BLaER1 (cell line): ENCODE measurements around the gene ADPRH.
"Not testable (repeated sequence)": the region's sequence is repeated elsewhere in the genome, so short reads cannot be mapped to it uniquely, and the experiment has no call there.

Source experiments
- H3K27ac ChIP-seq: shearing (Covaris generic); formaldehyde crosslinking; 2 replicates; pipeline ENCODE4 v1.8.1; 2022
- H3K27me3 ChIP-seq: shearing (Covaris generic); formaldehyde crosslinking; 2 replicates; pipeline ENCODE4 v1.8.1; 2022
- H3K36me3 ChIP-seq: shearing (Covaris generic); formaldehyde crosslinking; 2 replicates; pipeline ENCODE4 v1.8.1; 2022
- H3K4me1 ChIP-seq: shearing (Covaris generic); formaldehyde crosslinking; 2 replicates; pipeline ENCODE4 v1.8.1; 2022
- H3K4me2 ChIP-seq: shearing (Covaris generic); formaldehyde crosslinking; 2 replicates; pipeline ENCODE4 v1.8.1; 2022
- H3K4me3 ChIP-seq: shearing (Covaris generic); formaldehyde crosslinking; 2 replicates; pipeline ENCODE4 v1.8.1; 2022
- H3K9ac ChIP-seq: shearing (Covaris generic); formaldehyde crosslinking; 2 replicates; pipeline ENCODE4 v1.8.1; 2022
- H3K9me3 ChIP-seq: shearing (Covaris generic); formaldehyde crosslinking; 2 replicates; pipeline ENCODE4 v1.8.1; 2022
- H4K20me1 ChIP-seq: shearing (Covaris generic); formaldehyde crosslinking; 2 replicates; pipeline ENCODE4 v1.8.1; 2022
- Cebpa-rat ChIP-seq: shearing (Covaris generic); IDR thresholded peaks from 2 replicates; pipeline ENCODE4 v1.8.1; 2022

ADPRH gene

DNA sequence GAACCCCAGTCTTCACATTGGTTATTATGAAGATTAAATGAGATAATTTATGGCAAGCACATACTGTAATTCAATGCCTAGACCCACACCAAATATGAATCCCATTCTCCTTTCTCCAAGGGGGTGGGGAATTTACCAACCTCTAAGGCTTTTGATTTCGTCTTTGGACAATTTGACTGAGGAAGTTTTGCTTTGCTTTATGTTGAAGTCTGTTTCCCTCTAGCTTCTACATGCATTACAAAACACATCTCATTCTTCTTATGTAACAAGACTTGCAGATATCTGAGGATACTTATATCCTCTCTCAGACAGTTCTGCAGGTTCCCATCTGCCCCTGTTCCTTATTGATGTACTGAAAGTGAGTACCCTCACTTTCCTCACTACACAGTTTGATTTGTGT lies 32.1 kb upstream of the ADPRH start:
- H3K36me3 ChIP-seq = no peaks in the 10 kb centered on the region
- no peak overlapping the region for H3K27ac ChIP-seq
- H3K4me1 ChIP-seq = no peaks in the 10 kb centered on the region
- no peaks in the 10 kb centered on the region for H4K20me1 ChIP-seq
- no peak overlapping the region for H3K4me2 ChIP-seq
- no peaks in the 10 kb centered on the region for H3K27me3 ChIP-seq
- H3K4me3 ChIP-seq = no peak overlapping the region
- H3K9ac ChIP-seq = no peak overlapping the region
- TF ChIP-seq Cebpa-rat = no peak
- H3K9me3 ChIP-seq = no peaks in the 10 kb centered on the region

DNA sequence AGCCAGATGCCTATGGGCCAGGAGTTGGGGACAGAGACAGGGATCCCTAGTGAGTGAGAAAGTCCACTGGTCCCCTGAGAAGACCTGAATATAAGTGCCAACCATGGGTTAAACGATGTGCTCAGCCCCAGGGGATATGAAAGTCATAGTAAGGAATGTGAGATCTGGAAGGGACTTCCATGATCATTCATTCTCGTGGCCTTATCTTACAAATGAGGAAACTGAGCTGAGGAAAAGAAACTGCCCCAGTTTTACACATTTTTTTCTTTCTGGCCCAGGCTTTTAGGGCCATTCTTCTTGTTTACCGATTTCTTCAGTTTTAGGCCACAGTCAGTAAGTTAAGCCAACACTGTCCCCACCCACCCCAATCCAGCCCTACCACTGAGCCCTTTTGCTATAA lies 31.0 kb upstream of the ADPRH start:
- Histone ChIP-seq H3K4me2 (no peak overlapping the region), H3K27me3 (no peaks in the 10 kb centered on the region), H3K36me3 (no peaks in the 10 kb centered on the region), H3K9me3 (no peaks in the 10 kb centered on the region), H3K4me3 (no peak overlapping the region), H3K27ac (no peak overlapping the region), H4K20me1 (no peaks in the 10 kb centered on the region), H3K9ac (no peak overlapping the region), H3K4me1 (no peaks in the 10 kb centered on the region)
- no peak for TF ChIP-seq Cebpa-rat

DNA sequence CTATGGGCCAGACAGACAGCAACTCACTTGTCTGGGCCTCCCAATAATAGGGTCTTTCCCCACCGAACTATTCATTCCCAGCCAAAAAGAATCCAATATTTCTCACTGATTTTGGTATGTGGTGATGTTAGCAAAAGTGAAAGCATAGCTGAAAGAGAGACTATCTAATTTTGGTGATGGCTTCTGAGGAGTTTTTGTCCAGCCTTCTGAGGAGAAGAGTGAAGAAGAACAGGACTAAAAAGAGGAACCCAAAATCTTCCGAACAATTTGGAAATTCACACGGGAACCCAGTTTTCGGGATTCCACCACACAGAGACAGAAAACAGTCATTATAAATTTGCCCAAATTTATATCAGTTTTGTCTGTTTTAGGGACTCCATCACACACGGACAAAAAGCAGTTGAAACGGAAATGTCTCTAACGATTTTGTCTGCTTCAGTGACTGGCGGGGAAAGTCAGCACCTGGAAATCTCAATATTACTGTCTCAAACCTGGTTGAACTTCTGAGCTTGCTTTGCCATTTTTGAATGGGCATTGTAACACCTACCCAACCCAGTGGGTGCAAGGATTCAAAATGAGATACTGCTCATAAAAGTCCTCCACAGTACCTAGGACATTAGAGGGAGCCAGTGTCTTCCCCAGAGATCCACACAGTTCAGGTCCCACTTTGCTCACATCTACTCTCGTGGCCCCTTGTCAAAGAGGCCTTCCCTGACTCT lies 28.9 kb upstream of the ADPRH start:
- Histone ChIP-seq H3K9ac (no peak overlapping the region), H4K20me1 (no peaks in the 10 kb centered on the region), H3K36me3 (no peaks in the 10 kb centered on the region), H3K4me3 (no peak overlapping the region), H3K4me1 (no peaks in the 10 kb centered on the region), H3K27ac (no peak overlapping the region), H3K9me3 (no peaks in the 10 kb centered on the region), H3K27me3 (no peaks in the 10 kb centered on the region), H3K4me2 (no peak overlapping the region)
- no peak for TF ChIP-seq Cebpa-rat

DNA sequence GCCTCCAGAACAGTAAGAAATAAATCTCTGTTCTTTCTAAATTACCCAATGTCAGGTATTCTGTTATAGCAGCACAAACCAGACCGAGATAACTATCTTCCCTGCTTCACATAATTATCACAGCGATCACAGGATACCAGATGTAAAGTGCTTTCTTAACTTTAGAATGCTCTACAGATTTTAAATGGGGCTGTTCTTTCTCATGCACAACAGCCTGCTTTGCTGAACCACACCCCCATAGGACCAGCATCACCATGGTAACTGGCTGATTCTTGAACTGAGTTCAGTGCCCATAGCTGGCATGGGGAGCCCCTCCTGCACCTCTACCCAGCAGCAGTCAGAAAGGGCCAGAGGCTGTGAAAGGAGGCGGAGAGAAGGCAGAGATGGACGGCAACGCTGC lies 27.7 kb upstream of the ADPRH start:
- no peak overlapping the region for H3K27ac ChIP-seq
- H3K4me1 ChIP-seq = no peaks in the 10 kb centered on the region
- no peaks in the 10 kb centered on the region for H3K36me3 ChIP-seq
- H3K4me2 ChIP-seq = no peak overlapping the region
- no peaks in the 10 kb centered on the region for H3K9me3 ChIP-seq
- no peaks in the 10 kb centered on the region for H4K20me1 ChIP-seq
- H3K4me3 ChIP-seq = no peak overlapping the region
- H3K27me3 ChIP-seq = no peaks in the 10 kb centered on the region
- no peak for TF ChIP-seq Cebpa-rat
- H3K9ac ChIP-seq = no peak overlapping the region

DNA sequence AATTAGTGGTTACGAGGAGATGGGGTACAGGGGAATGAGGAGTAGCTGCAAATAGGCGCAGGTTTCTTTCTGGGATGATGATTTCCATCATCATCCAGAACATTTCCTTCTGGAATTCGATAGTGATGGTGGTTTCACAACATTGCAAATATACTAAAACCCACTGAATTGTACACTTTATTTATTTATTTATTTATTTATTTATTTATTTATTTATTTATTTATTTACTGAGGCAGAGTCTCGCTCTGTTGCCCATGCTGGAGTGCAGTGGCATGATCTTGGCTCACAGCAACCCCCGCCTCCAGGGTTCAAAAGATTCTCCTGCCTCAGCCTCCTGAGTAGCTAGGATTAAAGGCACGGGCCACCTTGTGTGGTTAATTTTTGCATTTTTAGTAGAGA lies 26.4 kb upstream of the ADPRH start:
- not testable (repeated sequence) for H3K36me3 ChIP-seq, H3K27me3 ChIP-seq, H3K4me3 ChIP-seq, H3K9ac ChIP-seq, H3K27ac ChIP-seq, H3K4me1 ChIP-seq, H3K9me3 ChIP-seq, H4K20me1 ChIP-seq, H3K4me2 ChIP-seq

DNA sequence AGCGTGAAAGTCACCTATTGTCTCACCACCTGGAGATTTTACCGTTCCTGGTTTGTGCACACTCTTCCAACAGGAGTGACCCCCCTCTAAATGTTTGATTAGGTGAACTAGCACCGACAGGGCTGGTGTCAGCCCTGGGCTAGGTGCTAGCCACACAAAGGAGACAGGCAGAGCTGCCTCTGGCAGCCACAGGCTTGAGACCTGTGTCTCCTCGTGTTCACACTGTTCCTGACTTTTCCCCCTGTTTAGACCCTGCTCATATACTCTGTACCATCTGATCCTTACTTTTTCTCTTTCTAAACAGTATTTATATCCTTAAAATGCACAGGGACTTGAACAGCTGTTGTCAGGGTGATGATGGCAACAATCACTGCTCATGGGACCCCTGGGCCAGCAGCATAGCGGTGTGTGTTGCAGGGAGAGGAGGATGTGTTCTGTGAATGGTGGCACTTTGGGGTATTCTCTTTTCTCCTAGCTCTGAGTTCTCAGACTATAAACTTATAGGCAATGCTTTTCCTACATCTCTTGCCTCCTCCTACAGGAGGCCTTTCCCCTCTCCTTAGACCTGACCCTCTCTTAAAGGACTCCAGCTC lies 25.4 kb upstream of the ADPRH start:
- Histone ChIP-seq H3K27ac (no peak overlapping the region), H3K9me3 (no peaks in the 10 kb centered on the region), H3K4me3 (no peak overlapping the region), H4K20me1 (no peaks in the 10 kb centered on the region), H3K4me2 (no peak overlapping the region), H3K36me3 (no peaks in the 10 kb centered on the region), H3K9ac (no peak overlapping the region), H3K27me3 (no peaks in the 10 kb centered on the region), H3K4me1 (no peaks in the 10 kb centered on the region)
- TF ChIP-seq Cebpa-rat = no peak

DNA sequence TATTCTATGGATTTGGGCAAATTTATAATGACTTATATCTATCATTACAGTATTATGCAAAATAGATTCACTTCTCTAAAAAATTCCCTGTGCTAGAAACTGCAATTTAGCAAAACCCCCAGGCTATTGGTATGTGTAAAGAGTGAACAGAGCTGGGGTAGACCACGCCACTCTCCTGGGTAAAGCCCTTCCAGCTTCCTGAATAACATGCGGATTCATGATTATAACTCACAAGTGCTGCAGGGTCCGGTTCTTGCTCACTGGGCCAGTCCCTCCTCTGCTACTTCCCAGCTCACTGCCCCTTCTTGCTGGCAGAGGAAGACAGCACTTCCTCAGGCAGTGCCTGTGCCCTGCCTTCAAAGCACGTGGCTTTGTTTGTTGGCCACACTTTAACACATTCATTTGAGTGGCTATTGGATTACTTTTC lies 24.0 kb upstream of the ADPRH start:
- H3K36me3 ChIP-seq = no peaks in the 10 kb centered on the region
- H3K27me3 ChIP-seq = no peaks in the 10 kb centered on the region
- H3K27ac ChIP-seq = no peak overlapping the region
- no peak for TF ChIP-seq Cebpa-rat
- no peak overlapping the region for H3K4me2 ChIP-seq
- no peak overlapping the region for H3K4me3 ChIP-seq
- no peak overlapping the region for H3K9ac ChIP-seq
- H3K9me3 ChIP-seq = no peaks in the 10 kb centered on the region
- no peaks in the 10 kb centered on the region for H4K20me1 ChIP-seq
- no peaks in the 10 kb centered on the region for H3K4me1 ChIP-seq

DNA sequence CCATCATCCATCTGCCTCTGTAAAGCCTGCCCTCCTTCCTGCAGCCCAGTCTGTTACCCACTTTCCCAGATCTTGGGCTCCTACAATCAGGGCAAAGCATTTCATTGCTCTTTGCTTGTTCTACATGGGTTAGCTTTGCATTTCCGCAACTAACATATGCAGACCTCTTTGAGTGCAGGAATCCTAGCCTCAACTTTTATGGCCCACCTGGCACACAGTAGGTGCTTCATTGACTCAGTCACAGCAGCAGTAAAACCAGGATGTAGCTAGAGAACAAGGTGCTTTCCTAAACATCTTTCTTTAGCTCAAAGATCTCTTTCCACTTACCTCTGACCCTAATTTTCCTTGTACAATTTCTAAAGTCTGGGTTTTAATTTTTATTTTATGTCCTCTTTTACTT lies 23.4 kb upstream of the ADPRH start:
- no peak overlapping the region for H3K27ac ChIP-seq
- H3K4me3 ChIP-seq = no peak overlapping the region
- no peak for TF ChIP-seq Cebpa-rat
- H3K4me1 ChIP-seq = no peaks in the 10 kb centered on the region
- H3K36me3 ChIP-seq = no peaks in the 10 kb centered on the region
- no peak overlapping the region for H3K9ac ChIP-seq
- no peaks in the 10 kb centered on the region for H3K27me3 ChIP-seq
- no peaks in the 10 kb centered on the region for H4K20me1 ChIP-seq
- no peak overlapping the region for H3K4me2 ChIP-seq
- H3K9me3 ChIP-seq = no peaks in the 10 kb centered on the region

DNA sequence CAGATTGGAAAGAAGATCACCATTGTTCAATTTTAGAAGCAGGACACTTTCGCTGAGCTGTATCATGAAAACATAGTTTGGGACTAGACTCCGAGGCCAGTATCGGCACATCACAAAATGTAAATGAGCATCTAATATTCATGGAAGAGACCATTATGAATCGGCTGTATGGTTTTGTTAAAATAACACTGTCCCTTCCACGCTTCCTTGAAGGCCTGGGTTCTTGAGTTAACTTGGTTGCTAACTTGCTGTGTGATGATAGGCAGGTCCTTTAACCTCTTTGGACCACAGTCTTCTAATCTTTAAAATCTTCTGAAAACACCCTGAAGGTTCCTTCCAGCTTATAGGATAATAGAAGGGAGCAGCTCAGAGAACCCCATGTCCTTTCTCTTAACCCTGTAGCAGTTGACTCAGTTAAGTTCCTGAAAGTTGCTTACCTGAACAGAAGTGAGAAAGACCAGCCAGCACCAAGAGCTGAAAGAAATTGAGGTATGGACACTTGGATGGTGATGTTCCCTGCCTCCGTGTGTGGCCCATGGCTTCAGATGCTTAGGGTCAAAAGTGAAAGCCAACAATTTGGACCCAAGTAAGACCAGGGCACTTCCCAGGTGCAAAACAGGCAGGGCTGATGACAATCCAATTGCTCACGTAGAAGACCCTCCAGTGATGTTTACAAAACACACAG lies 22.0 kb upstream of the ADPRH start:
- H3K27ac ChIP-seq = no peak overlapping the region
- no peaks in the 10 kb centered on the region for H3K9me3 ChIP-seq
- no peak overlapping the region for H3K4me2 ChIP-seq
- no peak overlapping the region for H3K4me3 ChIP-seq
- H3K27me3 ChIP-seq = no peaks in the 10 kb centered on the region
- no peaks in the 10 kb centered on the region for H4K20me1 ChIP-seq
- H3K9ac ChIP-seq = no peak overlapping the region
- H3K4me1 ChIP-seq = peaks cover under 1% of the 10 kb centered on the region; the same call in 1 of the 2 replicates
- TF ChIP-seq Cebpa-rat = no peak
- no peaks in the 10 kb centered on the region for H3K36me3 ChIP-seq

DNA sequence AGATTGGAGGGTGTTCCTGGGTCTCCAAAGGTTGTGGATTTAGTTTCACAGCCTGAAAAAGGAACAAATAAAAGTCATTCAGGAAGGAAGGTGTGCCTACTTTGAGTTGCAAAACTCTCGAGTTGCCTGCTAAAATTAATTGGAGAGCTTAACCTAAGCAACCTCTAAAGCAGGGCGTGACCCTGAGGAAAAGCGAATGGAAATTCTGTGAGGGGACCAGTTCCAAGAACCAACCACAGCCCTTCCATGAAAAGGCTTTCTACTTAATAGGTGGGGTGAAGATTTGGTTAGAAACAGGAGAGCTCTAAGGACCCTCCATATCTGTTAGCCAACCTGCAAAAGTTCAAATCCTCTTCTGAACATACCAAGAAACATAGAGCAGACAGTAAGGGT lies 21.4 kb upstream of the ADPRH start:
- Histone ChIP-seq H3K9ac (no peak overlapping the region), H3K4me1 (peaks cover 6% of the 10 kb centered on the region; the same call in 1 of the 2 replicates), H3K4me3 (no peak overlapping the region)

More for the DNA sequence above, 21.4 kb upstream of the ADPRH start:
- Histone ChIP-seq H3K27me3 (no peaks in the 10 kb centered on the region), H3K36me3 (no peaks in the 10 kb centered on the region), H4K20me1 (no peaks in the 10 kb centered on the region), H3K27ac (no peak overlapping the region), H3K9me3 (no peaks in the 10 kb centered on the region), H3K4me2 (no peak overlapping the region)
- no peak for TF ChIP-seq Cebpa-rat
